ENCODE data around the gene PARD3. TPM values are rescaled to one million over a fixed set of nuclear protein-coding genes. Genes with fewer than 3 reads are reported as not detected.

The PARD3 gene
- total RNA-seq, 2 donors from 2014 or later = 32.0 to 61.9 TPM

DNA sequence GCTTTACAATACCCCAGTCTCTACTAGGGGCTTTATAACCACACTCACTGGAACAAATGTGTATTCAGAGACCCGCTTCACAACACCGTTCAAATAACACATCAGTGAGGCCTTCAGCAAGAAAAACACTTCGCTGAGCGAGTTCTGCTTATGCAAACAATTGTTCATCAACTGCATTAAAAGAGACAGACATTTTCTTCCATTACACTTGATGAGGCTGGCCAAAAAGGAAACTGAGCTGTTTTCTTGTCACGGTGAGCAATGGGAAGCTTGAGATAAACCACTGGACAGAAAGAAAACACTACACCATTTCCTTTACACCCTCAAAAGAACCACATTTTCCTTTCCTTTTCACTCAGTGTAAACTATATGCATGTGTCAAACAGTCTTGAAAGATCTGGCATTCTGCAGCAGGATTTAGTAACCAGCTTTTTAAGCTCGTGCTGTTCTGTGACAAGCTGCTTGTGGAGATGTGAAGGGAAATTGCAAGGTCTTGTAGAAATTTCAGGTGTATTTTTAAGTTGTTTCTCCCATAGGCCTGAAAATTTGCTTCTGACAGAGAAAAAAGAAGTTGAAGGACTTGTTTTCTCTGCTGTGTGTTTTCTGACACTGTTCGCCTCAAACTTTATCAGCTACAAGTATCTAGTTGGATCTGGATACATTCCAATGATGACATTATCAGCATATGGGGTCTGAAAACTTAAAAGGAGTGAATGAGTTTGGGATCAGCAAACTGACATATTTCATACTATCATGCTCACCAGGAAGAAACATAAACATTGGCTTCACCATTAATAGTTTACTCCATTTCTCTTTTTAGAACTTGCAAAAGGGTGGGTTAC is 693.1 kb downstream of the PARD3 start:
- H3K4me3 ChIP-seq = no peak overlapping the region
- H3K4me1 ChIP-seq (replicated peaks) = peaks cover 5% of the 10 kb centered on the region
- DNase-seq (ENCODE audit: low spot score) = no peak
- no peaks in the 10 kb centered on the region for H3K9me3 ChIP-seq
- 11% methylated on average over 7 of the region's 7 CpGs for WGBS
- intact Hi-C loops (cut with DNase I) = no loop called here
- H3K36me3 ChIP-seq = no peaks in the 10 kb centered on the region
- H3K27ac ChIP-seq = no peak overlapping the region
- peak; percentile 40 for TF ChIP-seq POLR2AphosphoS5 (IDR thresholded peaks at IDR 0.05)
- TF ChIP-seq CTCF (IDR thresholded peaks at IDR 0.05) = no peak
- TF ChIP-seq POLR2A (IDR thresholded peaks at IDR 0.05) = no peak
- no peaks in the 10 kb centered on the region for H3K27me3 ChIP-seq (replicated peaks; ENCODE audit: insufficient read depth)

- H3K27me3 ChIP-seq (replicated peaks; ENCODE audit: insufficient read depth) = no peaks in the 10 kb centered on the region
- no peak overlapping the region for H3K27ac ChIP-seq
- TF ChIP-seq CTCF (IDR thresholded peaks at IDR 0.05) = no peak
- TF ChIP-seq POLR2AphosphoS5 (IDR thresholded peaks at IDR 0.05) = no peak
- TF ChIP-seq POLR2A (IDR thresholded peaks at IDR 0.05) = no peak
- no peak overlapping the region for H3K4me3 ChIP-seq
- DNase-seq (ENCODE audit: low spot score) = no peak
- H3K4me1 ChIP-seq (replicated peaks) = peaks cover 5% of the 10 kb centered on the region
- 87% methylated on average over 7 of the region's 7 CpGs for WGBS
- intact Hi-C loops (cut with DNase I) = no loop called here
- no peaks in the 10 kb centered on the region for H3K36me3 ChIP-seq
- no peaks in the 10 kb centered on the region for H3K9me3 ChIP-seq
Measured at GRCh38 chr10:34121125-34121753, 693.9 kb downstream of the PARD3 start.

DNA sequence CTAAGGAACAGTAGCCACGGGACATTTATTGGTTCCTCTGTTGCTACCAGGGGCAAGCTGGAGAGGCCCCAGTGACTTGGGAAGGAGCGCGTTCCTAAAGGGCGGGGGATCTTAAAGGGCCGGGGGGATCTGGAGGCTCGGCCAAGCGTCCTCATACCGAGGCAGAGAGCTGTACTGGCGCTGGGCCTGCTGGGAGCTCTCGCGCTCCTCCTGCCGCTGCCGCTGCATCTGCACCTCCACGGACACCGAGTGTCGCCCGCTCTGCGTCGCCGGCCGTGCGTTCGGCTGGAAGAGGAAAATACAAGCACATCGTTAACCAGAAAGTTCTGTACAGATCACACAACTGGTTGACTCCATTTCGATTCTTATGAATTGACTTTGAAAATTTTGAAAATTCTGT is 695.6 kb downstream of the PARD3 start:
- Histone ChIP-seq H3K9me3 (no peaks in the 10 kb centered on the region), H3K27me3 (replicated peaks; ENCODE audit: insufficient read depth) (no peaks in the 10 kb centered on the region), H3K4me1 (replicated peaks) (peaks cover 5% of the 10 kb centered on the region), H3K27ac (no peak overlapping the region), H3K36me3 (no peaks in the 10 kb centered on the region), H3K4me3 (no peak overlapping the region)
- WGBS = 96% methylated on average over 25 of the region's 25 CpGs
- DNase-seq (ENCODE audit: low spot score) = no peak
- intact Hi-C loops (cut with DNase I) = loop anchor here (10.0 kb wide), 1 partner anchor 515 kb away; no protein-coding TSS in a partner anchor
- TF ChIP-seq CTCF (IDR thresholded peaks at IDR 0.05) (no peak), POLR2A (IDR thresholded peaks at IDR 0.05) (no peak), POLR2AphosphoS5 (IDR thresholded peaks at IDR 0.05) (no peak)

- Histone ChIP-seq H3K27me3 (replicated peaks; ENCODE audit: insufficient read depth) (no peaks in the 10 kb centered on the region), H3K9me3 (no peaks in the 10 kb centered on the region), H3K36me3 (no peaks in the 10 kb centered on the region), H3K27ac (no peak overlapping the region), H3K4me1 (replicated peaks) (peaks cover 5% of the 10 kb centered on the region), H3K4me3 (no peak overlapping the region)
- intact Hi-C loops (cut with DNase I) = loop anchor here (10.0 kb wide), 1 partner anchor 518 kb away; no protein-coding TSS in a partner anchor
- no peak for DNase-seq (ENCODE audit: low spot score)
- WGBS = 34% methylated on average over 16 of the region's 16 CpGs
- no peak for TF ChIP-seq POLR2A (IDR thresholded peaks at IDR 0.05)
- no peak for TF ChIP-seq POLR2AphosphoS5 (IDR thresholded peaks at IDR 0.05)
- TF ChIP-seq CTCF (IDR thresholded peaks at IDR 0.05) = no peak
Measured at GRCh38 chr10:34116681-34117271, 698.3 kb downstream of the PARD3 start.
